Keratinocyte (primary cell): ENCODE results near the gene FTO.

Experiments
- CTCF ChIP-seq, 3 experiments: IDR thresholded peaks in 1 of 3; conservative IDR thresholded peaks in 1 of 3; optimal IDR thresholded peaks in 1 of 3; 2 replicates in 2 of 3; 3 replicates in 1 of 3; pipeline versions ENCODE3 to v1.5.1; 2011; ENCODE audit warnings: low read length in 3 of 3, mild to moderate bottlenecking in 3 of 3, moderate library complexity in 2 of 3, control low read depth in 1 of 3, inconsistent platforms in 1 of 3; ENCODE audit not compliant: insufficient read depth in 2 of 3; ENCODE audit errors: extremely low read depth in 1 of 3
- EZH2 ChIP-seq: IDR thresholded peaks from one replicate; pipeline ENCODE4 v1.6.1; 2012; ENCODE audit warnings: inconsistent platforms, mild to moderate bottlenecking, low read length, moderate library complexity

GRCh38 chr16:53771655-53772497 lies 67.9 kb downstream of the FTO start:
- TF ChIP-seq CTCF (optimal IDR thresholded peaks at IDR 0.05 in 1 of 3, IDR thresholded peaks at IDR 0.05 in 1 of 3, conservative IDR thresholded peaks at IDR 0.05 in 1 of 3; ENCODE audit: extremely low read depth in 1 of 3, insufficient read depth in 2 of 3, low read length in 3 of 3) = no peak
- no peak for TF ChIP-seq EZH2
